SW 1271 (cell line): ENCODE data around the gene GGT7.
"Not testable (repeated sequence)": the region's sequence is repeated elsewhere in the genome, so short reads cannot be mapped to it uniquely, and the experiment has no call there.

Experiments
- DNase-seq, 2 experiments: peaks; one replicate each; lab custom pipeline; 2025; lab: John Stamatoyannopoulos, UW

The GGT7 gene

DNA sequence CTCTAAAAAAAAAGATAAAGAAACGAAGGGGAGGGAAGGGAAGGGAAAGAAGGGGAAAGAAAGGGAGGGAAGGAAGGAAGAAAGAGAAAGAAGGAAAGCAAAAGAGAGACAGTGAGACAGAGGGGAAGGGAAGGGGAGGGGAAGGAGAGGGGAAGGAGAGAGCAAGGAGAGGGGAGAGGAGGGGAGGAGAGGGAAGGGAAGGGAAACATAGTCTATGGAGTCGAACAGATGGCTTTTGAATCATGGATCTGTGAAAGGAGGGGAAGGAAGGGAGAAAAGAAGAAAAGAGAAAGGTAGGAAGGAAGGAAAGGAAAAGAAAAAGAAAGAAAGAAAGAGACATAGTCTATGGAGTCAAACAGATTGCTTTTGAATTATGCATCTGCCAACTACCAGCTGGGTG is 30.5 kb downstream of the GGT7 start:
- DNase-seq, result no peak

DNA sequence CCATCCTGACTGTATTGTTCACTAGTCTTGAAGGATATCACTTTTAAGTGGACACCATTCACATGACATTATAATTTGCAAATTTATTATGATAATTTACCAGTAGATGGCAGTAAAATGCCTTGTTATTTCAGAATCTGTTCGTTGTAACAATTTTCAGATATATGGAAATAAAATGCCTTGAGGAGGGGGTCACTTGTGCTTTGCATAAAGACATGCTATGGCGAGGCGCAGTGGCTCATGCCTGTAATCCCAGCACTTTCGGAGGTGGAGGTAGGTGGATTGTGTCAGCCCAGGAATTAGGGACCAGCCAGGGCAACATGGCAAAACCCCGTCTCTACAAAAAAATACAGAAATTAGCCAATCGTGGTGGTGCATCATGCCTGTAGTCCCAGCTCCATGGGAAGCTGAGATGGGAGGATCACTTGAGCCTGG is 38.2 kb downstream of the GGT7 start:
- peak in 1 of 2 experiments; percentile 84 for DNase-seq

DNA sequence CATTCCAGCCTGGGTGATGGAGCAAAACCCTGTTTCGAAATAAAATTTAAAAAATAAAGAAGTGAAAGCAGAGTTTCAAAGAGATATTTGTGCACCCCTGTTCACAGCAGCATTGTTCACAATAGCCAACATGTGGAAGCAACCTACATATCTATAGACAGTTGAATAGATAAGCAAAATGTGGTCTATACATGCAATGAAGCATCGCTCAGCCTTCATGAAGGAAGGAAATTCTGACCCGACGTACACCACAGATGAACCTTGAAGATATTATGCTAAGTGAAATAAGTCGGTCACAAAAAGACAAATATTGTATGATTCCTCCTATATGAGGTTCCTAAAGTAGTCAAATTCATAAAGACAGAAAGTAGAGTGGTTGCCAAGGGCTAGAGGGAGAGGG is 40.7 kb downstream of the GGT7 start:
- DNase-seq, result no peak

DNA sequence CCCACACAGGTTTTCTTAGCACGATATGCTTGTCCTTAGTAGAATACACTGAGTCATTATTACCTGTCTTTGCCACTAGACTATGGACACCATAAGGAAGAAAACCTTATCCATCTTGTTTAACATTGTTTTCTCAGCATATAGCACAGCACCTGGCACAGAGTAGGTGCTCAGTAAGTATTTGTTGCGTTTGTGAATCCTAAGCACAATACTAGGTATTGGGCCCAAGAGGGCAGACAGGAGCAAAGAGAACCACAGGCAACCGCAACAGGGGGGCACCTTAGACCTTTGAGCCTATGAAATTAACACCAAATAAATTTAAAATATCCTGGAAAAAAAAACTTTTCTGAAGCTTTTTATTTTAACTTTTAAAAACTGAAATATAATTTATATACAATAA is 43.5 kb downstream of the GGT7 start:
- DNase-seq, result no peak

DNA sequence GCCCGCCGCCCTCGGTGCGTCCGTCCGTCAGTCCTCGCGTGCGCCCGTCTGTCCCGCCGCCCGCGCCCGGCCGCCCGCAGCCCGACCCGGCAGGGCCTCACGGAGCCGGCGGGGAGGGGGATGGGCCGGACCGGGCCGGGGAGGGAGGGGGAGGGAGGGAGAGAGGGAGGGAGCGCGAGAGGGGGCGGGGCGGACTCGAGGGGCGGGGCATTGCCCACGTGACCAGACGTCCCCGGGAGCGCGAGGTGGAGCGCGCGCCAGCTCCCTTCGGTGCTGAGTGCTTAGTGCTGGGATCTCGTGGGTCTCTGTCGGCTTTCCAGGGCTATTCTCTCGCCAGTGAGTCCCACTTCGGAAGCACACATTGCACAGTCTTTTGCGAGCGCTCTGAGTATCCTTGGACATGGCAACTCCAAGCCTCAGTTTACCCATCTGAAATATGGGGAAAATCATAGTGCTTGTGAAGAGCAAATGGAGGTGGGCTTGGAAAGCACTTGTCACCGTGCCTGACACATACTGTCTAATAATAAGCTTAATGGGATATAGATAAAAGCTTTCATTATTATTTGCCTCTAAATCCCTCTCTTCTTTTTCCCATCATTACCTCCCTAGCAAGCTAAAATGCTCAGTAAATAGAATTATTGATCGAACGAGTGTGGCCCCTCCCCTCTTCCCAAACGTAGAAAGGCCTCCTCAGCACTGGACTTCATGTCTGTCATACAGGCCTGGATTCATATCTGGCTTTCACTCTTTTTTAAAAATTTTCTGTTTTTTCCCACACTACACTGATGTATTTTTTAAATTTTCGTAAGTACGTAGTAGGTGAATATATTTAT is 46.9 kb downstream of the GGT7 start, which contains the start of gene NCOA6:
Gene NCOA6 (minus strand): TSS at position 122 of the 833 bp plus-strand sequence. CDS start 43,296 bp downstream, outside the sequence.
- peak; percentile 74 to 94 for DNase-seq

DNA sequence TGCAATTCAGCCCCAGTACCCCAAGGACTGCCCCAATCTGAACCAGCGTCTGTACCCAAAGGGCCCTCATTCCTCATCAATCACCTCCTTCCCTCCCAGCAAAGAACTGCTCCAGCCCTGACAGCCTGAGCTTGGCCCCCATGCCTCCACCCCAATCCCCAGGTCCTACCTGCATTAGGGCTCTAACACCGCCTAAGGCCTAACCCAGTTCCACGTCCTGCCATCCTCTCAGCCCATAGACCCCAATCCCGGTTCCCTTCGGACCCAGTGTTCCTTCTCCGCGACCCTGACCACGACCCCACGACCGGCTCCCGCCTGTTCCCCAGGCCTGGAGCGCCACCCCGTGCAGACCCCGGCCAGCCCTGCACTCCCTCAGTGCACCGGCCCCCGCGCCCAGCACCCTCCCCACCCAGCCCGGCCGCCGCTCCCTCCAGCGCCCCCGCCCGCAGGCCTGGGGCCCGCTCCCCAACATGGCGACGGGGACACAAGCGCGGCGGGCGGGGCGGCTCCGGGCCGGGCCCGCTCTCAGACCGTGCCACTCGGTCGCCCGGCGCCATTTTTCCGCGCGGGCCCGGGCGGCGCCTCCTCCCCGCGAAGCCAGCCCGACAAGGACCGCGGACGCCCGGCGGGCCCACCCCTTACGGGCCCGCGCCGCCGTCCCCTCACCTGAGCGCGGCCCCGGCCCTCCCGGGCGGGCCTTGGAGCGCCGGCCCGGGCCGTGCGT is 47.7 kb downstream of the GGT7 start:
- DNase-seq, result peak; percentile 67 to 68

DNA sequence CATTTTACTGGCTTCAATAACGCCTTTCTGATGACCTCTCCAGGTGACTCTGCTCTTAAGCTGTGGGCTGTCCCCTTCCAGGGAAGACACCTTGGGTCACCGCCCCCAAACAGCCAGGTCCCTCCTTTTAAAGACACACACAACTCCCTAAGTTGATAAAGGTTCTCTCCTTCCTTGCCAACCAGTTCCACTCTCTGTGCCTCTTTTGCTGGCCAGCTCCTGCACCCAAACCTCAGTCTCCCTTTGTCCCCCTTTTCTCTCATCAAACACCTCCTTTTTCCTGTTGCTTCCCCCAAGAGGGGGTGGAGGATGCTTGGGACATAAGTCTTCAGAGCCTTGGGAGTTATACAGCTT is 48.2 kb downstream of the GGT7 start:
- DNase-seq, result peak; percentile 91 to 95

DNA sequence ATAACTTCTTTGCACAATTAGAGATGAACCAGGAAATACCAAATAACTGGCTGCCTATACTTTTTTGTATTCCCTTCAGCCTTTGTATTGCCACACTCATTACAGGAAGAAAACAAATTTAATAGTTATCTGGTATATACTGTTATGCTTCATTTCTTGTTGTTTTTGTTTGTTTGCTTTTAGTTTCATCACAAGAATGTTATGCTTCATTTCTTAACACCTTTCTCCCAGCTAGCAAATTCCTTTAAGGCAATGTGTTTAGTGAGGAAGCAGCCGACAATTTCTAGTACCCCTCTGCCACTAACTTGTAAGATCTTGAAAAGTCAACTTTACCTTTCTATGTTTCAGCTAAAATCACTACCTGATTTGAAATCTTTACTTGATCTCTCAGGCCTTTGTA is 48.6 kb downstream of the GGT7 start:
- no peak for DNase-seq

DNA sequence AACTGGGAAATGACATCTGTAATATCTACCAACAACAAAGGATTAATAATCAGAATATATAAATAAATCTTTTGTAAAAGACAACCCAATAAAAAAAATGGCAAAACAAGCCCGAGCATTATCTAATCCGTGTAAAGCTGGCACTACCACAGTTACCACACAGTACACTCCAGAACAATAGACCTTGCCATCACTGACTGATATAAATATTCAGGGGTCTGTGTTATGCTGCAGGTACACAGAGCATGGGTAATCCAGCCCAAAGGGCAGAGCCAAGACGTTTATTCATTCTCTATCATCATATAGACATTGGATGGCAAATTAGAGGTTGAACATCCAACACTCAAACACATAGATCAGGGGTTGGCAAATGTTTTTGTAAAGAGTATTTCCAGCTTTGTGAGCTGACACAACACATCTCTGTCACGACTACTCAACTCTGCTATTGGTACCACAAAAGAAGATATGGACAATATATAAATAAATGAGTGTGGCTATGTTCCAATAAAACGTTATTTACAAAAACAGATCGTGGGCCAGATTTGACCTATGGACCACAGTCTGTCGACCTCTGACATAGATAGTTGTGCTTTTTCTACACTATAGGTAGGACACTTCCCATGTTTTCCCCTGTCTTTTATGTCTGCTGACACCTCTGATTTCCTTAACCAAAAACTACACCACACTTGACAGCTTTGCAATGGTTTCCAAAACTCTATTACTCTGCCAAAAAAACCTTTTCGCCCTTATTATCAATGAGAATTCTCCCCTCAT is 51.7 kb downstream of the GGT7 start:
- no peak for DNase-seq

DNA sequence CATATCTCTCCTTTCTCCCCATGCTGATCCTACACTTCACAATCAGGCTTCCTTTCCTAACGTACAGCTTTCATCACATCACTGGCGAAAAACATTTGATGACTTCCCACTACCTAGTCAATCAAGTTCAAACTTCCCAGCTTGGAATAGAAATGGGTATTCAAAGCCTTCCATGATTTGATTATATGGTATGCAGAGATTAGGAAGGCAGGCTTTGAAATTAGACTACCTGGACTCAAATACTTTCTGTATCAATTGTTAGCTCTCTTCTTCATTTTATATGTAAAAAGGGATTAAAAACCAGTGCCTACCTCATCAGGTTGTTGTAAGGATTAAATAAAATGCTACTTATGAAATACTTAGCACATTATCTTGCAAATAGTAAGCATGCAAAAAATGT is 54.9 kb downstream of the GGT7 start:
- DNase-seq, result no peak

DNA sequence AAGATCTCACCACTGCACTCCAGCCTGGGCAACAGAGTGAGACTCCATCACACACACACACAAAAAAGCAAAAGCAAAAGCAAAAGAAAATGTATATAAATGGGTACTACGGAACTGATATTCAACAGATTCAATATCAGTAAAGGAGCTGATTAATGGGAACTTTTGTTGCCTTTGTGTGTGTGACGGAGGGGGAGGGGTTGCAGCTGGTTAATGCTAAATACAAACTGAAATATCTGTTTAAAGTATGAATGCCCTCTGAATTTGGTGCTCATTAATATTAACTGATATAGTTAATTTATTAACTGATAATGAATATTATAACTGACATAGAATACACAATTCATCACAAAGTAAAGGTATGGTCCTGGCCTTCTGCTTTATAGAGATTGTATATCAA is 55.6 kb downstream of the GGT7 start:
- no peak for DNase-seq

DNA sequence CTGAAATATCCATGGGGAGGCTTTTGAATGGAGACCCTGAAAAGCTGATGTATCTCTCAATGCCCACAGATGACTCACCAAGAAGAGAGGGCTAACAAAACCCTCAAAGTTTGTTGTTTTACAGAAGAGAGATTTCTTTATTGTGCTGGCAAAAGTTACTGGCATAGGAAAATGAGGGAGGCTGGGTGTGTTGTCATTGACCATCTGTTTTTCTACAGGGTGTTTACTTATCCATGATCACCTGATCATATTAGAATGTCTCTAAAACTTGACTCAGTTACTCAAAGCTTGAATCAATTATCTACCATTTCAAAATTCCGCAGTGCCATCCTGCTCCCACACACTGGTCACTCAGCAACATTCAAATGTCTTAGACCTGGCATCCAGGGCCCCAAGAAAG is 57.0 kb downstream of the GGT7 start:
- no peak for DNase-seq

DNA sequence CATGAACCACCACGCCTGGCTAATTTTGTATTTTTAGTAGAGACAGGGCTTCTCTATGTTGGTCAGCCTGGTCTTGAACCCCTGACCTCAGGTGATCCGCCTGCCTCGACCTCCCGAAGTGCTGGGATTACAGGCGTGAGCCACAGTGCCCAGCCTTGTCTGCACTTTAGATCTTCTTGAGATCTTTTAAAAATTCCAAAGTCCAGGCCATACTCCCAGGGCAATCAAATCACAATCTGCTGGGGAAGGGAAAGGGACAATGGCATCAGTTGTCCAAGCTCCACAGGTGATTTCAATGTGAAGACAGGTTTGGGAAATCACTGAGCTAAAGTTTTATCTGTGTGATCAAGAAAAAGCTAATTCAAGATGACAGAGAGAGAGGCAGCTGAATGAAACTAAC is 64.1 kb downstream of the GGT7 start:
- no peak for DNase-seq

DNA sequence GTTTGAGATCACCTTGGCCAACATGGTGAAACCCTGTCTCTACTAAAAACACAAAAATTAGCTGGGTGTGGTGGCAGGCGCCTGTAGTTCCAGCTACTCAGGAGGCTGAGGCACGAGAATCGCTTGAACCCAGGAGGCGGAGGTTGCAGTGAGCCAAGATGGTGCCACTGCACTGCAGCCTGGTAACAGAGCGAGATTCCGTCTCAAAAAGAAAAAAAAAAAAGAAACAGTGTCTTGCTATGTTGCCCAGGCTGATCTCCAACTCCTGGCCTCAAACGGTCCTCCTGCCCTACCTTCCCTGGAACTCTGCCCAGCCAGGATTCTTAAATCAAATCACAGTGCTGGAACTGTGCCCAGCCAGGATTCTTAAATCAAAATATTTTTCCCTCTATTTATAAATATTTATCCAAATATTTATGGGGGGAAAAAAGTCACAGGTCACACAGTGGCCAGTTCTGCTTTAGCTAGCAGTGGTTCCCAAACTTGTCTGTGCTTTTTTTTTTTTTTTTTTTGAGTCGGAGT is 64.7 kb downstream of the GGT7 start:
- not testable (repeated sequence) for DNase-seq

DNA sequence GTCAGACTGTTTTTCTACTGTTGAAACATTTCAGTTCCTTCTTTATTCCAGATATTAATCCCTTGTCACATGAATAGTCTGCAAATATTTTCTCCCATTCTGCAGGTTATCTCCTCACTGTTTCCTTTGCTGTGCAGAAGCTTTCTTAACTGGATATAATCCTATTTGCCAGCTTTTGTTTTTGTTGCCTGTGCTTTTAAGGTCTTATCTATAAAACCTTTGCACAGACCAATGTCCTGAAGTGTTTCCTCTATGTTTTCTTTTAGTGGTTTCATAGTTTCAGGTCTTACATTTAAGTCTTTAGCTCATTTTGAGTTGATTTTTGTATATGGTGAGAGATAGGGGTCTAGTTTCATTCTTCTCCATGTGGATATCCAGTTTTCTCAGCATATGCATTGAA is 66.4 kb downstream of the GGT7 start:
- DNase-seq, result no peak

DNA sequence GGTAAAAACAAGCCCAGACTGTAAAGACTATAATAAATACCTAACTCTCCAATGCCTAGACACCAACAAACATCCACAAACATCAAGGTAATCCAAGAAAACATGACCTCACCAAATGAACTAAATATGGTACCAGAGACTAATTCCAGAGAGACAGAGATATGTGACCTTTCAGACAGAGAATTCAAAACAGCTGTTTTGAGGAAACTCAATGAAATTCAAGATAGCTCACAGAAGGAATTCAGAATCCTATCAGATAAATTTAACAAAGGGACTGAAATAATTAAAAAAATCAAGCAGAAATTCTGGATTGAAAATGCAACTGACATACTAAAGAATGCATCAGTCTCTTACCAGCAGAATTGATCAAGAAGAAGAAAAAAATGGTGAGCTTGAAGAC is 73.8 kb downstream of the GGT7 start:
- DNase-seq, result no peak

DNA sequence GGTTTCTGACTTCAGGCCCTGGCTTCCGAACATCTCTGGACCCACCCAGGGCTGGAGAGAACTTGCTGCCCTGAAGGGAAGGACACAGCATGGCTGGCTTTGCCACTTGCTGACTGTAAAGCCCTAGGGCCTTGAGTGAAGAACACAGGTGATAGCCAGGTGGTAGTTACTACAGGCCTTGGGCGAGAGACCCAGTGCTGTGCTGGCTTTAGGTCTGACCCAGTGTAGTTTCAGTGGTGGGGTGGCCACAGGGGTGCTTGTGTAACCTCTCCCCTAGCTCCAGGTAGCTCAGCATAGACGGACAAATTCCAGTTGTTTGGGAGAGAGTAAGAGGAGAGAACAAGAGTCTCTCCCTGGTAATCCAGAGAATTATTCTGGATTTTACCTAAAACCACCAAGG is 74.3 kb downstream of the GGT7 start:
- DNase-seq, result no peak

DNA sequence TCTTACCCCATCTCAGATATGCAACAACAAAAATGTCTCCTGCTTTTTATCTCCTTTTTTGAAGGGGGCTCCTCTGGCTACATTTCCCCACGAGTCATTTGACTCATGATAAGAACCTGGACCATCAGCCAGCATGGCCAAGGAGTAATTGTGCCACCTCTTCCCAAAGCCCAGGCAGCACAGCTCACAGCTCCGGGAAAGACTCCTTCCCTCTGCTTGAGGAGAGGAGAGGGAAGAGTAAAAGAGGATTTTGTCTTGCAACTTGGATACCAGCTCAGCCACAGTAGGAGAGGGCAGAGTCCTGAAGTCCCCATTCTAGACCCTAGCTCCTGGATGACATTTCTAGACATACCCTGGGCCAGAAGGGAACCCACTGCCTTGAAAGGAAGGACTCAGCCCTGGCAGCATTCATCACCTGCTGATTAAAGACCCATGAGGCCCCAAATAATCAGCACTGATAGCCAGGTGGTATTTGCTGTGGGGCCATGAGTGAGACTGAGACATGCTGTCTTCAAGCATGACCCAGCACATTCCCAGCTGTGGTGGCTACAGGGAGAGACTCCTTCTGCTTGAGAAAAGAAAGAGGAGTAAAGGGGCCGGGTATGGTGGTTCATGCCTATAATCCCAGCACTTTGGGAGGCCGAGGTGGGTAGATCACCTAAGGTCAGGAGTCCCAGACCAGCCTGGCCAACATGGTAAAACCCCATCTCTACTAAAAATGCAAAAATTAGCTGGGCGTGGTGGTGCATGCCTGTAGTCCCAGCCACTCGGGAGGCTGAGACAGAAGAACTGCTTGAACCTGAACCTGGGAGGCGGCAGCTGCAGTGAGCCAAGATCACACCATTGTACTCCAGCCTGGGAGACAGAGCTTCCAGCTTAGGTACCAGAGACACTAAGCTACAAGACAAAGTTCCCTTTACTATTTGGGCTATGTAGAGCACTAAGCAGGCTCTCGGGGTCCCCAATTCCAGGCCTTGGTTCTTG is 75.4 kb downstream of the GGT7 start:
- DNase-seq, result no peak
